WI38 (cell line): ENCODE measurements around the gene ZNF687.

ENCODE experiments used
- H3K4me3 ChIP-seq: 2 replicates; pipeline ENCODE4 v1.5.1; 2011; ENCODE audit warnings: low read depth, mild to moderate bottlenecking, control low read depth, low read length
- CTCF ChIP-seq: IDR thresholded peaks from 2 replicates; pipeline ENCODE4 v1.5.1; 2012; ENCODE audit warnings: low read depth, mild to moderate bottlenecking, control low read depth, low read length

ZNF687 gene

GRCh38 chr1:151309811-151310323, 27.8 kb downstream of the ZNF687 start:
- no peak overlapping the region for H3K4me3 ChIP-seq
- TF ChIP-seq CTCF: no peak

- TF ChIP-seq CTCF: no peak
These were observed 28.9 kb downstream of the ZNF687 start for GRCh38 chr1:151311011-151311410.

GRCh38 chr1:151311589-151312331, 29.7 kb downstream of the ZNF687 start:
- no peak overlapping the region for H3K4me3 ChIP-seq
- TF ChIP-seq CTCF: no peak

More at GRCh38 chr1:151311011-151311410, 28.9 kb downstream of the ZNF687 start:
- H3K4me3 ChIP-seq: no peak overlapping the region

- TF ChIP-seq CTCF: no peak
- H3K4me3 ChIP-seq: no peak overlapping the region
These were observed 30.3 kb downstream of the ZNF687 start for GRCh38 chr1:151312411-151312810.

GRCh38 chr1:151312826-151313225, 30.7 kb downstream of the ZNF687 start:
- TF ChIP-seq CTCF: no peak
- no peak overlapping the region for H3K4me3 ChIP-seq

- no peak for TF ChIP-seq CTCF
- H3K4me3 ChIP-seq: no peak overlapping the region
These were observed 31.4 kb downstream of the ZNF687 start for GRCh38 chr1:151313501-151313900.

GRCh38 chr1:151314137-151314875, 32.2 kb downstream of the ZNF687 start:
- TF ChIP-seq CTCF: no peak
- H3K4me3 ChIP-seq: no peak overlapping the region
